ENCODE data around the gene AMPD3. TPM values are rescaled to one million over a fixed set of nuclear protein-coding genes. Genes with fewer than 3 reads are reported as not detected.

The AMPD3 gene
- polyA plus RNA-seq, 1 of the 3 experiments (the other 2 are of a cell fraction), result 1.7 TPM

GRCh38 chr11:10540546-10540914, 85.5 kb downstream of the AMPD3 start:
- DNase-seq, result no peak
- Histone ChIP-seq H4K20me1 (ENCODE audit: insufficient read depth) (no peaks in the 10 kb centered on the region), H3K9ac (peak overlapping the region; percentile 87), H3K9me3 (no peaks in the 10 kb centered on the region), H3K4me2 (peak overlapping the region; percentile 91), H3K9me2 (no peaks in the 10 kb centered on the region), H3K4me3 (ENCODE audit: low read depth in 2 of 2, low read length in 1 of 2) (peak overlapping the region; percentile 72 to 89), H2AFZ (ENCODE audit: low read depth) (peak overlapping the region; percentile 37), H3K27me3 (ENCODE audit: insufficient read depth) (no peaks in the 10 kb centered on the region), H3K79me2 (ENCODE audit: insufficient read depth) (peaks cover 35% of the 10 kb centered on the region), H3K36me3 (replicated peaks in 1 of 2; ENCODE audit: control insufficient read depth in 1 of 2, insufficient read depth in 2 of 2, low read length in 1 of 2) (no peaks in the 10 kb centered on the region), H3F3A (replicated peaks; ENCODE audit: insufficient read depth) (peaks cover 9% of the 10 kb centered on the region), H3K4me1 (ENCODE audit: control insufficient read depth in 1 of 2, insufficient read depth in 2 of 2, low read depth in 1 of 2, low read length in 1 of 2) (peaks cover 7 to 11% of the 10 kb centered on the region in 2 experiments; a peak in 3 of 4 replicates), H3K27ac (ENCODE audit: low read depth in 2 of 2, low read length in 1 of 2) (peak overlapping the region; percentile 77 to 84)
- TF ChIP-seq FOXJ3 (CRISPR knock-in tag; IDR thresholded peaks at IDR 0.05) (no peak), MXI1 (IDR thresholded peaks at IDR 0.05; ENCODE audit: low read depth, low read length) (no peak), FOSL2 (IDR thresholded peaks at IDR 0.05; ENCODE audit: borderline replicate concordance, low read depth) (no peak), PBX3 (IDR thresholded peaks at IDR 0.05) (no peak), TCF12 (IDR thresholded peaks at IDR 0.05) (no peak), SIN3A (IDR thresholded peaks at IDR 0.05; ENCODE audit: borderline replicate concordance, low read depth, low read length) (no peak), ZBTB33 (IDR thresholded peaks at IDR 0.05; ENCODE audit: borderline replicate concordance, low read depth) (no peak), GATA2 (CRISPR knock-in tag; IDR thresholded peaks at IDR 0.05) (no peak), NFIC (IDR thresholded peaks at IDR 0.05; ENCODE audit: borderline replicate concordance) (no peak), YY1 (IDR thresholded peaks at IDR 0.05; ENCODE audit: low read depth) (no peak), FOXM1 (IDR thresholded peaks at IDR 0.05; ENCODE audit: low read depth) (no peak), USF2 (IDR thresholded peaks at IDR 0.05; ENCODE audit: borderline replicate concordance, low read depth, low read length) (no peak), NRF1 (IDR thresholded peaks at IDR 0.05; ENCODE audit: low read depth, low read length) (no peak), REST (IDR thresholded peaks at IDR 0.05; ENCODE audit: low read depth, low read length) (no peak), ELF1 (IDR thresholded peaks at IDR 0.05) (no peak), CHD2 (IDR thresholded peaks at IDR 0.05; ENCODE audit: low read length, partially characterized antibody) (no peak), IRF3 (IDR thresholded peaks at IDR 0.05; ENCODE audit: low read depth, low read length) (no peak)
- POLR2A ChIA-PET, result interaction anchor here (0.5 to 1.5 kb wide), 8 partner anchors 9 to 1834 kb away, joined by 3 to 5 read pairs (median 4); partner anchors contain the start of genes AMPD3, CTR9 and IRAG1
- CTCF ChIA-PET, result interaction anchor here (0.6 to 4.3 kb wide), 48 partner anchors 9 to 774 kb away, joined by 3 to 25 read pairs (median 4); partner anchors contain the start of genes ADM and AMPD3
- WGBS (ENCODE audit: low lambda C conversion rate), result 0% methylated on average over 13 of the region's 25 CpGs
